Suprapubic skin (tissue), 4 donors: ENCODE results near the gene BDP1. TPM values are rescaled to one million over a fixed set of nuclear protein-coding genes. Genes with fewer than 3 reads are reported as not detected.
"Not testable (repeated sequence)": the region's sequence is repeated elsewhere in the genome, so short reads cannot be mapped to it uniquely, and the experiment has no call there.

Experiments
- DNase-seq, 2 donors: peaks; one replicate each; pipeline ENCODE4 v3.0.0-alpha.2; 2019; ENCODE audit warnings: low spot score in 2 of 2
- H3K27ac ChIP-seq: fragments of 200-600 bp; sonication (generic); one replicate; pipeline ENCODE4 v1.5.1; 2019
- H3K27me3 ChIP-seq: fragments of 200-600 bp; sonication (generic); one replicate; pipeline ENCODE4 v1.5.1; 2019
- H3K36me3 ChIP-seq: fragments of 200-600 bp; sonication (generic); one replicate; pipeline ENCODE4 v1.5.1; 2019
- H3K4me1 ChIP-seq: fragments of 200-600 bp; sonication (generic); one replicate; pipeline ENCODE4 v1.5.1; 2019
- H3K4me3 ChIP-seq: fragments of 200-600 bp; sonication (generic); one replicate; pipeline ENCODE4 v1.5.1; 2019; ENCODE audit warnings: mild to moderate bottlenecking
- H3K9me3 ChIP-seq: fragments of 200-600 bp; sonication (generic); one replicate; pipeline ENCODE4 v1.5.1; 2019
- CTCF ChIP-seq, 2 donors: fragments of 200-600 bp in 1 of 2; fragments of 450-650 bp in 1 of 2; sonication (generic) in 1 of 2; IDR thresholded peaks; one replicate each; pipeline ENCODE4 v1.5.1; 2016 to 2019; ENCODE audit warnings: antibody characterized with exemption in 2 of 2, mild to moderate bottlenecking in 1 of 2, moderate library complexity in 1 of 2
- EP300 ChIP-seq: sonication (generic); formaldehyde crosslinking; IDR thresholded peaks from one replicate; pipeline ENCODE4 v1.6.1; 2017; ENCODE audit warnings: antibody characterized with exemption
- POLR2A ChIP-seq, 2 donors: fragments of 450-650 bp; IDR thresholded peaks; one replicate each; pipeline ENCODE4 v1.6.1; 2017; ENCODE audit warnings: antibody characterized with exemption in 2 of 2, mild to moderate bottlenecking in 2 of 2, moderate library complexity in 2 of 2
- POLR2AphosphoS5 ChIP-seq, 3 donors: sonication (generic); formaldehyde crosslinking; IDR thresholded peaks; one replicate each; pipeline ENCODE4 v1.6.1; 2017; ENCODE audit warnings: antibody characterized with exemption in 3 of 3
- WGBS: methylation state at CpG from one replicate; pipeline ENCODE4 v1.1.5; 2018; 5-methylcytosine and 5-hydroxymethylcytosine counted together
- total RNA-seq, 4 donors: library from RNA; depleted of rRNA; stranded (reverse); fragments of >200 nt; gene quantifications; one replicate each; pipeline ENCODE4 v1.1.0, GENCODE V29; 2016

BDP1 gene
- total RNA-seq, 4 donors from 2014 or later: 19.3 to 48.4 (median 30.5) TPM

- H3K4me1 ChIP-seq: peaks cover 5% of the 10 kb centered on the region
- no peaks in the 10 kb centered on the region for H3K9me3 ChIP-seq
- H3K27ac ChIP-seq: no peak overlapping the region
- DNase-seq: no peak
- no peaks in the 10 kb centered on the region for H3K27me3 ChIP-seq
- H3K36me3 ChIP-seq: peaks cover 55% of the 10 kb centered on the region
- TF ChIP-seq CTCF (IDR thresholded peaks at IDR 0.05): no peak
- TF ChIP-seq EP300: no peak
- TF ChIP-seq POLR2A (IDR thresholded peaks at IDR 0.05): no peak
- TF ChIP-seq POLR2AphosphoS5 (IDR thresholded peaks at IDR 0.05): no peak
- H3K4me3 ChIP-seq: no peak overlapping the region
Measured at GRCh38 chr5:71481441-71481840, 26.0 kb downstream of the BDP1 start.

- Histone ChIP-seq H3K27ac (no peak overlapping the region), H3K36me3 (peaks cover 55% of the 10 kb centered on the region)
- DNase-seq: no peak
Measured at GRCh38 chr5:71482132-71482531, 26.7 kb downstream of the BDP1 start.

GRCh38 chr5:71483355-71483754 is 27.9 kb downstream of the BDP1 start:
- H3K9me3 ChIP-seq: no peaks in the 10 kb centered on the region
- 82% methylated on average over 2 of the region's 2 CpGs for WGBS
- H3K4me1 ChIP-seq: peaks cover 5% of the 10 kb centered on the region
- H3K36me3 ChIP-seq: peaks cover 57% of the 10 kb centered on the region
- no peak overlapping the region for H3K4me3 ChIP-seq
- DNase-seq: no peak
- no peak overlapping the region for H3K27ac ChIP-seq
- H3K27me3 ChIP-seq: no peaks in the 10 kb centered on the region
- TF ChIP-seq EP300 (no peak), POLR2A (IDR thresholded peaks at IDR 0.05) (no peak), CTCF (IDR thresholded peaks at IDR 0.05) (no peak), POLR2AphosphoS5 (IDR thresholded peaks at IDR 0.05) (no peak)

More at GRCh38 chr5:71482132-71482531, 26.7 kb downstream of the BDP1 start:
- no peak for TF ChIP-seq POLR2A (IDR thresholded peaks at IDR 0.05)
- no peak for TF ChIP-seq CTCF (IDR thresholded peaks at IDR 0.05)
- TF ChIP-seq EP300: no peak
- TF ChIP-seq POLR2AphosphoS5 (IDR thresholded peaks at IDR 0.05): no peak
- H3K4me3 ChIP-seq: no peak overlapping the region
- H3K9me3 ChIP-seq: no peaks in the 10 kb centered on the region
- H3K27me3 ChIP-seq: no peaks in the 10 kb centered on the region
- H3K4me1 ChIP-seq: peaks cover 5% of the 10 kb centered on the region
- 51% methylated on average over 2 of the region's 2 CpGs for WGBS

- 88% methylated on average over 5 of the region's 5 CpGs for WGBS
- Histone ChIP-seq H3K27me3 (no peaks in the 10 kb centered on the region), H3K9me3 (no peaks in the 10 kb centered on the region), H3K4me3 (no peak overlapping the region), H3K4me1 (no peaks in the 10 kb centered on the region), H3K36me3 (peaks cover 92% of the 10 kb centered on the region), H3K27ac (no peak overlapping the region)
- DNase-seq: no peak
- no peak for TF ChIP-seq POLR2AphosphoS5 (IDR thresholded peaks at IDR 0.05)
- no peak for TF ChIP-seq CTCF (IDR thresholded peaks at IDR 0.05)
- no peak for TF ChIP-seq EP300
- no peak for TF ChIP-seq POLR2A (IDR thresholded peaks at IDR 0.05)
Measured at GRCh38 chr5:71492817-71493615, 37.6 kb downstream of the BDP1 start.

GRCh38 chr5:71494202-71494601 is 38.8 kb downstream of the BDP1 start:
- H3K4me1 ChIP-seq, H3K9me3 ChIP-seq, H3K27me3 ChIP-seq, DNase-seq, H3K27ac ChIP-seq, H3K4me3 ChIP-seq: not testable (repeated sequence)
- peaks cover 92% of the 10 kb centered on the region for H3K36me3 ChIP-seq
- 84% methylated on average over 4 of the region's 4 CpGs for WGBS

- H3K9me3 ChIP-seq, H3K4me1 ChIP-seq, H3K27me3 ChIP-seq, H3K27ac ChIP-seq, H3K4me3 ChIP-seq, DNase-seq: not testable (repeated sequence)
- WGBS: 93% methylated on average over 9 of the region's 9 CpGs
- peaks cover 88% of the 10 kb centered on the region for H3K36me3 ChIP-seq
Measured at GRCh38 chr5:71498756-71499155, 43.3 kb downstream of the BDP1 start.
